IMR-90 (cell line): ENCODE data around the gene ELL. TPM values are rescaled to one million over a fixed set of nuclear protein-coding genes. Genes with fewer than 3 reads are reported as not detected.

ENCODE experiments used
- ATAC-seq: fragments of 200-7000 bp; cut with Tn5 transposase; 2 replicates; pipeline ENCODE4 v1.9.1; 2020; ENCODE audit warnings: low read depth, mild to moderate bottlenecking, moderate library complexity
- BruUV-seq: library from RNA; stranded (reverse); fragments of 400-500 nt; replicated peaks from 2 replicates; lab custom pipeline; 2021; lab: Mats Ljungman, UMichigan
- CTCF ChIA-PET: fragments of 300-600 bp; formaldehyde crosslinking; extraction: SDS; loops from one replicate; lab custom pipeline; 2021; ENCODE audit warnings: antibody characterized with exemption; lab: Yijun Ruan, JAX
- POLR2A ChIA-PET: fragments of 300-600 bp; sonication (Branson Sonifier 250); formaldehyde crosslinking; loops from one replicate; lab custom pipeline; 2022; ENCODE audit warnings: antibody characterized with exemption; ENCODE audit not compliant: unreplicated experiment; lab: Charles Lee
- DNase-seq: peaks from one replicate; pipeline ENCODE4 v3.0.0; 2013
- H2AFZ ChIP-seq: replicated peaks from 2 replicates; pipeline ENCODE3; 2013; ENCODE audit warnings: low read length, mild to moderate bottlenecking; ENCODE audit not compliant: poor library complexity
- H2AK5ac ChIP-seq: 2 replicates; pipeline ENCODE4 v1.6.1; 2013; ENCODE audit warnings: low read depth, low read length, inconsistent platforms
- H2AK9ac ChIP-seq: replicated peaks from 2 replicates; pipeline ENCODE3; 2013; ENCODE audit warnings: mild to moderate bottlenecking, low read depth, low read length, moderate library complexity; ENCODE audit not compliant: poor library complexity
- H2BK120ac ChIP-seq: 2 replicates; pipeline ENCODE4 v1.6.1; 2013; ENCODE audit warnings: low read depth, low read length, inconsistent platforms
- H2BK15ac ChIP-seq: 3 replicates; pipeline ENCODE4 v1.6.1; 2013; ENCODE audit warnings: low read depth, low read length, inconsistent platforms
- H2BK20ac ChIP-seq: 2 replicates; pipeline ENCODE4 v1.6.1; 2013; ENCODE audit warnings: low read depth, mild to moderate bottlenecking, inconsistent platforms, low read length, moderate library complexity
- H2BK5ac ChIP-seq: 2 replicates; pipeline ENCODE4 v1.6.1; 2013; ENCODE audit warnings: mild to moderate bottlenecking, low read depth, low read length, inconsistent platforms; ENCODE audit not compliant: poor library complexity, severe bottlenecking
- H3K14ac ChIP-seq: replicated peaks from 2 replicates; pipeline ENCODE4 v1.6.1; 2013; ENCODE audit warnings: low read depth, low read length, inconsistent platforms
- H3K18ac ChIP-seq: 2 replicates; pipeline ENCODE4 v1.6.1; 2013; ENCODE audit warnings: low read depth, low read length, control low read depth
- H3K23ac ChIP-seq: 2 replicates; pipeline ENCODE4 v1.6.1; 2013; ENCODE audit warnings: low read depth, low read length, inconsistent platforms
- H3K27ac ChIP-seq: 2 replicates; pipeline ENCODE4 v1.5.1; 2013; ENCODE audit warnings: mild to moderate bottlenecking, control low read depth, low read length; ENCODE audit not compliant: insufficient read depth
- H3K27me3 ChIP-seq: 2 replicates; pipeline ENCODE4 v1.6.1; 2013; ENCODE audit warnings: low read length; ENCODE audit not compliant: control insufficient read depth, insufficient read depth
- H3K36me3 ChIP-seq: 2 replicates; pipeline ENCODE4 v1.6.1; 2013; ENCODE audit warnings: low read length, mixed read lengths; ENCODE audit not compliant: control insufficient read depth, insufficient read depth
- H3K4ac ChIP-seq: 2 replicates; pipeline ENCODE4 v1.6.1; 2013; ENCODE audit warnings: low read depth, low read length, inconsistent platforms
- H3K4me1 ChIP-seq: 2 replicates; pipeline ENCODE4 v1.6.1; 2013; ENCODE audit warnings: low read length, mixed read lengths; ENCODE audit not compliant: control insufficient read depth, insufficient read depth
- H3K4me2 ChIP-seq: 2 replicates; pipeline ENCODE4 v1.6.1; 2013; ENCODE audit warnings: low read depth, mild to moderate bottlenecking, control low read depth, low read length, moderate library complexity
- H3K4me3 ChIP-seq: 2 replicates; pipeline ENCODE4 v1.5.1; 2013; ENCODE audit warnings: low read depth, mild to moderate bottlenecking, control low read depth, low read length, moderate library complexity; ENCODE audit not compliant: insufficient read depth
- H3K56ac ChIP-seq: 2 replicates; pipeline ENCODE4 v1.6.1; 2013; ENCODE audit warnings: low read length, inconsistent platforms; ENCODE audit not compliant: insufficient read depth; ENCODE audit errors: extremely low read depth
- H3K79me1 ChIP-seq, 2 experiments: 2 replicates each; pipeline ENCODE4 v1.6.1; 2013; ENCODE audit warnings: low read length in 2 of 2, inconsistent platforms in 1 of 2, low read depth in 1 of 2
- H3K9ac ChIP-seq: 2 replicates; pipeline ENCODE4 v1.6.1; 2013; ENCODE audit warnings: low read depth, low read length, control low read depth
- H3K9me1 ChIP-seq: 2 replicates; pipeline ENCODE4 v1.6.1; 2013; ENCODE audit warnings: low read length, inconsistent platforms; ENCODE audit not compliant: insufficient read depth
- H3K9me3 ChIP-seq: 2 replicates; pipeline ENCODE4 v1.6.1; 2013; ENCODE audit warnings: low read length; ENCODE audit not compliant: control insufficient read depth, insufficient read depth
- H4K20me1 ChIP-seq: 2 replicates; pipeline ENCODE4 v1.6.1; 2013; ENCODE audit warnings: low read length, inconsistent platforms; ENCODE audit not compliant: insufficient read depth
- H4K5ac ChIP-seq: 2 replicates; pipeline ENCODE4 v1.6.1; 2013; ENCODE audit warnings: mild to moderate bottlenecking, low read depth, low read length, control low read depth
- H4K8ac ChIP-seq, 2 experiments: 2 replicates each; pipeline ENCODE4 v1.6.1; 2013; ENCODE audit warnings: low read depth in 2 of 2, low read length in 2 of 2, control low read depth in 1 of 2, inconsistent platforms in 1 of 2
- H4K91ac ChIP-seq: 2 replicates; pipeline ENCODE4 v1.6.1; 2013; ENCODE audit warnings: low read depth, low read length, inconsistent platforms; ENCODE audit not compliant: insufficient read depth
- CEBPB ChIP-seq: IDR thresholded peaks from 2 replicates; pipeline ENCODE4 v1.6.1; 2012; ENCODE audit warnings: low read depth, low read length, improper control_type of control experiment
- CHD1 ChIP-seq: IDR thresholded peaks from 2 replicates; pipeline ENCODE4 v1.6.1; 2012; ENCODE audit warnings: low read depth, low read length, improper control_type of control experiment
- CTCF ChIP-seq: conservative IDR thresholded peaks from 2 replicates; pipeline ENCODE4 v1.5.1; 2012; ENCODE audit warnings: mild to moderate bottlenecking, low read depth, low read length, improper control_type of control experiment
- FOS ChIP-seq: fragments of 150-350 bp; IDR thresholded peaks from 2 replicates; pipeline ENCODE4 v1.6.1; 2016; ENCODE audit warnings: low read depth, low read length
- MAFK ChIP-seq: IDR thresholded peaks from 2 replicates; pipeline ENCODE4 v1.6.1; 2012; ENCODE audit warnings: low read depth, low read length, improper control_type of control experiment
- MAZ ChIP-seq: IDR thresholded peaks from 2 replicates; pipeline ENCODE4 v1.6.1; 2012; ENCODE audit warnings: low read depth, mild to moderate bottlenecking, low read length, improper control_type of control experiment, moderate library complexity, borderline replicate concordance
- MXI1 ChIP-seq: IDR thresholded peaks from 2 replicates; pipeline ENCODE4 v1.6.1; 2012; ENCODE audit warnings: low read depth, mild to moderate bottlenecking, low read length, moderate library complexity, borderline replicate concordance
- POLR2A ChIP-seq: IDR thresholded peaks from 2 replicates; pipeline ENCODE4 v1.6.1; 2012; ENCODE audit warnings: mild to moderate bottlenecking, low read depth, low read length
- RCOR1 ChIP-seq: IDR thresholded peaks from 2 replicates; pipeline ENCODE4 v1.6.1; 2012; ENCODE audit warnings: mild to moderate bottlenecking, low read length, improper control_type of control experiment; ENCODE audit not compliant: insufficient replicate concordance
- USF2 ChIP-seq: fragments of 150-350 bp; IDR thresholded peaks from 2 replicates; pipeline ENCODE4 v1.6.1; 2017; ENCODE audit warnings: mild to moderate bottlenecking, antibody characterized with exemption, low read length, low read depth
- WGBS, 2 experiments: methylation state at CpG; one replicate each; pipeline versions ENCODE4 v1.1.5 to v1.1.7; 2013; ENCODE audit warnings: missing lambda C conversion rate in 2 of 2; ENCODE audit not compliant: insufficient read length in 1 of 2; ENCODE audit errors: extremely low coverage in 2 of 2; 5-methylcytosine and 5-hydroxymethylcytosine counted together
- dilution Hi-C: fragments of 300-500 bp; cut with HindIII; formaldehyde crosslinking; loops from one replicate; pipeline ENCODE4 v1.14.3; 2018; ENCODE audit warnings: low sequenced_read_pairs; ENCODE audit not compliant: unreplicated experiment
- in situ Hi-C: fragments of 300-500 bp; cut with MboI; formaldehyde crosslinking; loops from 3 replicates; pipeline ENCODE4 v1.14.3; 2019; ENCODE audit warnings: low sequenced_read_pairs, inconsistent platforms, mixed read lengths
- intact Hi-C: fragments of 100-400 bp; cut with micrococcal nuclease; formaldehyde crosslinking; loops from 2 replicates; pipeline ENCODE4 v1.10.0; 2022
- polyA plus RNA-seq, 3 experiments: library from polyadenylated mRNA; depleted of rRNA; stranded (reverse); fragments of >200 nt; gene quantifications; 2 replicates each; pipeline ENCODE4 v1.2.3, GENCODE V29; 2012; ENCODE audit warnings: low replicate concordance in 1 of 3
- total RNA-seq: library from RNA; depleted of rRNA; stranded (reverse); fragments of >200 nt; gene quantifications from 2 replicates; pipeline ENCODE4 v1.2.3, GENCODE V29; 2012

ELL gene
- total and polyA plus RNA-seq, 2 of the 4 experiments (the other 2 are of a cell fraction): 6.3 to 13.1 TPM

- ChIA-PET CTCF (interaction anchor here (0.6 to 4.1 kb wide), 3 partner anchors 13 to 176 kb away, joined by 3 to 21 read pairs (median 4); no protein-coding TSS in a partner anchor), POLR2A (interaction anchor here (1.0 kb wide), 1 partner anchor 12 kb away, joined by 3 read pairs; no protein-coding TSS in a partner anchor)
- H4K8ac ChIP-seq: 0 out of 4 replicates have a peak overlapping the region, but pooled peaks of 1 of the 2 experiments have one; percentile 20
- peak overlapping the region; percentile 65 for H2BK5ac ChIP-seq
- no peak for DNase-seq
- peak overlapping the region; percentile 64 for H3K4ac ChIP-seq
- intact Hi-C loops (loop anchor here (5.0 kb wide), 1 partner anchor 107 kb away; the partner anchor contains the start of gene UBA52), in situ Hi-C loops (no loop called here), dilution Hi-C loops (no loop called here)
- H2BK20ac ChIP-seq: peak overlapping the region; percentile 10; the same call in 1 of the 2 replicates
- 0 out of 3 replicates have a peak overlapping the region, but pooled peaks have one; percentile 15 for H2BK15ac ChIP-seq
- no peak overlapping the region; the same call in 1 of the 2 replicates for H3K18ac ChIP-seq
- H4K5ac ChIP-seq: no peak overlapping the region
- TF ChIP-seq POLR2A: no peak
- no peak for TF ChIP-seq CTCF
- no peak for TF ChIP-seq MAFK
- TF ChIP-seq MXI1: no peak
- TF ChIP-seq CHD1: no peak
- no peak for TF ChIP-seq USF2
- no peak for TF ChIP-seq MAZ
- no peak for TF ChIP-seq FOS
- no peak for TF ChIP-seq RCOR1
- no peak for TF ChIP-seq CEBPB
- H4K20me1 ChIP-seq: peaks cover 93% of the 10 kb centered on the region
- BruUV-seq: no TSS peak
- no peaks in the 10 kb centered on the region for H3K27me3 ChIP-seq
- peak overlapping the region; percentile 3; the same call in 1 of the 2 replicates for H2AK5ac ChIP-seq
- H3K27ac ChIP-seq: peak overlapping the region; percentile 72; the same call in 1 of the 2 replicates
- H3K9me1 ChIP-seq: peaks cover 27% of the 10 kb centered on the region
- peaks cover 19 to 96% of the 10 kb centered on the region in 2 experiments for H3K79me1 ChIP-seq
- H2AFZ ChIP-seq: peak overlapping the region; percentile 67
- no peak overlapping the region for H3K4me3 ChIP-seq
- 0 out of 2 replicates have a peak overlapping the region, but pooled peaks have one; percentile 7 for H4K91ac ChIP-seq
- peak overlapping the region; percentile 49; the same call in 1 of the 2 replicates for H3K14ac ChIP-seq
- peak overlapping the region; percentile 58; the same call in 1 of the 2 replicates for H2BK120ac ChIP-seq
- no peaks in the 10 kb centered on the region for H3K9me3 ChIP-seq
- peak overlapping the region; percentile 5; the same call in 1 of the 2 replicates for H3K9ac ChIP-seq
- ATAC-seq: no peak
- WGBS, 2 experiments: 98% methylated on average over 7 of the region's 30 CpGs; no CpG with 5 or more reads in 1 of the 2 experiments
- no peak overlapping the region for H3K4me2 ChIP-seq
- H3K4me1 ChIP-seq: peaks cover 33% of the 10 kb centered on the region
- H3K56ac ChIP-seq: no peak overlapping the region
- H3K36me3 ChIP-seq: peaks cover 24% of the 10 kb centered on the region
- peak overlapping the region; percentile 6 for H2AK9ac ChIP-seq
- H3K23ac ChIP-seq: peak overlapping the region; percentile 76; the same call in 1 of the 2 replicates
Observed at GRCh38 chr19:18465214-18465963, 56.5 kb downstream of the ELL start.
